GM12892 (cell line): ENCODE measurements around the gene CRIP3.

Experiments
- DNase-seq: peaks from one replicate; pipeline ENCODE4 v3.0.0; 2011; ENCODE audit not compliant: insufficient read length
- FAIRE-seq: peaks from 2 replicates; lab custom pipeline; 2011; peaks lifted over from hg19 to GRCh38; lab: Jason Lieb, UNC
- POLR2A ChIP-seq: IDR thresholded peaks from 2 replicates; pipeline ENCODE4 v1.6.1; 2011; ENCODE audit warnings: low read depth, low read length, control low read depth
- POLR2AphosphoS5 ChIP-seq: IDR thresholded peaks from 2 replicates; pipeline ENCODE4 v1.6.1; 2011; ENCODE audit warnings: low read depth, low read length, control low read depth
- TAF1 ChIP-seq: IDR thresholded peaks from 2 replicates; pipeline ENCODE4 v1.6.1; 2011; ENCODE audit warnings: low read depth, mild to moderate bottlenecking, control low read depth, low read length, borderline replicate concordance

CRIP3 gene

DNA sequence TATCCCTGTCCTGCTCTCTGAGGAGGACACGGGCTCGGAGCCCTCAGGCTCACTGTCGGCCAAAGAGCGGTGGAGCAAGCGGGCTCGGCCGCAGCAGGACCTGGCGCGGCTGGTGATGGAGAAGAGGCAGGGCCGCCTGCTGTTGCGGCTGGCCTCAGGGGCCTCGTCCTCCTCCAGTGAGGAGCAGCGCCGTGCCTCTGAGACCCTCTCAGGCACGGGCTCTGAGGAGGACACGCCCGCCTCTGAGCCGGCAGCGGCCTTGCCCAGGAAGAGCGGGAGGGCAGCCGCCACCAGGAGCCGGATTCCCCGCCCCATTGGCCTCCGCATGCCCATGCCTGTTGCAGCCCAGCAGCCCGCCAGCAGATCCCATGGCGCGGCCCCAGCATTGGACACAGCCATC is 24.7 kb downstream of the CRIP3 start:
- no peak for DNase-seq
- FAIRE-seq = no peak

DNA sequence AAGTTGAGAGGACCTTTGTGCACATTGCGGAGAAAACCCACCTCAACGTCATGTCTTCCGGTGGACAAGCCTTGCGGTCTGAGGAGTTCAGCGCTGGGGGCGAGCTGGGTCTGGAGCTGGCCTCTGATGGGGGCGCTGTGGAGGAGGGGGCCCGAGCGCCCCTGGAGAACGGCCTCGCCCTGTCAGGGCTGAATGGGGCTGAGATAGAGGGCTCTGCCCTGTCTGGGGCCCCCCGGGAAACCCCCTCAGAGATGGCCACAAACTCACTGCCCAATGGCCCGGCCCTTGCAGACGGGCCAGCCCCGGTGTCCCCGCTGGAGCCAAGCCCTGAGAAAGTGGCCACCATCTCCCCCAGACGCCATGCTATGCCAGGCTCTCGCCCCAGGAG is 25.1 kb downstream of the CRIP3 start:
- DNase-seq = no peak
- no peak for FAIRE-seq
- TF ChIP-seq TAF1 = no peak
- TF ChIP-seq POLR2A = no peak
- no peak for TF ChIP-seq POLR2AphosphoS5

More for the DNA sequence above, 24.7 kb downstream of the CRIP3 start:
- TF ChIP-seq POLR2A = no peak
- no peak for TF ChIP-seq TAF1
- TF ChIP-seq POLR2AphosphoS5 = no peak

DNA sequence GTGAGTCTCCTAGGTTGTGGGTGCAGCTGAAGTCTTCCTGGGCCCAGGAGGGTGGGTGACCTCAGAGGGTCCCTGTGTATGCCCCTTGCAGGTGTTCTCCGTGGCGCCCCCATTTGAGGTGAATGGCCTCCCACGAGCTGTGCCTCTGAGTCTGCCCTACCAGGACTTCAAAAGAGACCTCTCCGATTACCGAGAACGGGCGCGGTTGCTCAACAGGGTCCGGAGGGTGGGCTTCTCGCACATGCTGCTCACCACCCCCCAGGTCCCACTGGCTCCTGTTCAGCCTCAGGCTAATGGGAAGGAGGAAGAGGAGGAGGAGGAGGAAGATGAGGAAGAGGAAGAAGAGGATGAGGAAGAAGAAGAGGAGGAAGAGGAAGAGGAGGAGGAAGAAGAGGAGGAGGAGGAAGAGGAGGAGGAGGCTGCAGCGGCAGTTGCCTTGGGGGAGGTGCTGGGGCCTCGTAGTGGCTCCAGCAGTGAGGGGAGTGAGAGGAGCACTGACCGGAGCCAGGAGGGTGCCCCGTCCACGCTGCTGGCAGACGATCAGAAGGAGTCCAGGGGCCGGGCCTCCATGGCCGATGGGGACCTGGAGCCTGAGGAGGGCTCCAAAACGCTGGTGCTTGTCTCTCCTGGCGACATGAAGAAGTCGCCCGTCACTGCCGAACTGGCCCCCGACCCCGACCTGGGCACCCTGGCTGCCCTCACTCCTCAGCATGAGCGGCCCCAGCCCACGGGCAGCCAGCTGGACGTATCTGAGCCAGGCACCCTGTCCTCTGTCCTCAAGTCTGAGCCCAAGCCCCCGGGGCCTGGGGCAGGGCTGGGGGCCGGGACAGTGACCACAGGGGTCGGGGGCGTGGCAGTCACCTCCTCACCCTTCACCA is 25.8 kb downstream of the CRIP3 start:
- no peak for DNase-seq
- no peak for FAIRE-seq
- TF ChIP-seq POLR2A = no peak
- TF ChIP-seq TAF1 = no peak
- no peak for TF ChIP-seq POLR2AphosphoS5

DNA sequence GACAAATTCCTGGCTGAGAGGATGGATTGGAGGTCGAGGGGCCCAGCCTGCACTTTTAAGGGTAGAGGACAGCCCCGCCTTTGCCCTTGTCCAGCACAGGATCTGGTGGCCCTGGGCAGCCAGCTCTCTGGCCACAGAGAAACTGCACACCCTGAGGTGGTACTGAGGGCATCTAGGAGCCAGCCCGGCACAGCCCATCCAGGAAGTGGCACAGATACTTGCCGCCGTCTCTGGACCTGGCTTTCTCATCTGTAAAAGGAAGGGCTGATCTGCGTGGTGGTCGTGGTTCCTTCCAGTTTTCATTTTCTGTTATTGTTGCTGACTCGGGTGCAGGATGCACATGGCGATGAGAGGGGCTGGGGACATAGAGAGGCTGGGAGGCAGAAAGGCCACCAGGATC is 26.6 kb downstream of the CRIP3 start:
- DNase-seq = no peak
- no peak for FAIRE-seq
- TF ChIP-seq POLR2A = no peak
- no peak for TF ChIP-seq POLR2AphosphoS5
- no peak for TF ChIP-seq TAF1

DNA sequence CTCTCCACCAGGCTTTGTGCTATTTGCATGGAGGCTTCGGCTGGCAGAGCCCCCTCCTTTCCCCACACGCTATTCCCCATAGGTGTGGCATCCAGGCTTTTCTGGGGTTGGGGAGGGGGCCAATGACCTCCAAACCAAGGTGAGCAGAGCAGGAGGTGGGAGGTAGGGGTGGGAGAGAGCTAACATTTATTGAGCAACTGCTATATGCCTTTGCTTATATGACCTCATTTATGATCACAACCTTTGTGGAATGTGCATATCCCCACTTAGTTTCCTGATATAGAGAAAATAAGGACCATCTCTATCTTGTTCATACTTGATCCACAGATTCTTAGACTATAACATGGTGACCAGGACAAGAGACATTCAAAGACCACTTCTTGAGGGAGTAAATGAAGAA is 28.4 kb downstream of the CRIP3 start:
- DNase-seq (no peak), FAIRE-seq (no peak)
- no peak for TF ChIP-seq POLR2A
- no peak for TF ChIP-seq POLR2AphosphoS5
- no peak for TF ChIP-seq TAF1

DNA sequence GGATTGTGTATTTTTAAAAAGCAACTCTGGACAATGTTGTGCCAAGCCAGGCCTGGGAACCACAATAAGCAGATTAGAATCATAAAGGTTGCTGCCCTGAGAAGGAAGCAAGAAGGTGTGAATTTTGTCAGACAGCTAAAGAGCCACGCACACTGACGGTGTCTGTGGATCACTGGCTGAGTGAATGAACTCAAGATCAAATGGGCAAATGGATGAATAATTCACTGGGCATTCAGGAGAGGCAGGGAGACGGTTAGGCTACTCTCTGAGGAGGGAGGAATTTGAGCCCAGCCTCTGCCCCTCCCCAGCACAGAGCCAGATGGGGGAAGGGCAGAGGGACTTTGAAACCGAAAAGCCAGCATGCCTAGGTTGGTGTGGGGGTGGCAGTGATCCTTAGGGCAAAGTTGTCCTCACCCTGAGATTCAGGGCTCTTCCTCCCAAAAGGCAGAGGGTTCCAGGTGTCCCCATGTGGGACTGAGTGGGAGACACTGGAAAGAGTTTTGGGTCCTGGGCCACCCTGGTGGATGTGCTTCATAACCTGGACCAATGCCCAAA is 30.0 kb downstream of the CRIP3 start:
- FAIRE-seq = no peak
- no peak for DNase-seq
- TF ChIP-seq POLR2AphosphoS5 (no peak), TAF1 (no peak), POLR2A (no peak)

DNA sequence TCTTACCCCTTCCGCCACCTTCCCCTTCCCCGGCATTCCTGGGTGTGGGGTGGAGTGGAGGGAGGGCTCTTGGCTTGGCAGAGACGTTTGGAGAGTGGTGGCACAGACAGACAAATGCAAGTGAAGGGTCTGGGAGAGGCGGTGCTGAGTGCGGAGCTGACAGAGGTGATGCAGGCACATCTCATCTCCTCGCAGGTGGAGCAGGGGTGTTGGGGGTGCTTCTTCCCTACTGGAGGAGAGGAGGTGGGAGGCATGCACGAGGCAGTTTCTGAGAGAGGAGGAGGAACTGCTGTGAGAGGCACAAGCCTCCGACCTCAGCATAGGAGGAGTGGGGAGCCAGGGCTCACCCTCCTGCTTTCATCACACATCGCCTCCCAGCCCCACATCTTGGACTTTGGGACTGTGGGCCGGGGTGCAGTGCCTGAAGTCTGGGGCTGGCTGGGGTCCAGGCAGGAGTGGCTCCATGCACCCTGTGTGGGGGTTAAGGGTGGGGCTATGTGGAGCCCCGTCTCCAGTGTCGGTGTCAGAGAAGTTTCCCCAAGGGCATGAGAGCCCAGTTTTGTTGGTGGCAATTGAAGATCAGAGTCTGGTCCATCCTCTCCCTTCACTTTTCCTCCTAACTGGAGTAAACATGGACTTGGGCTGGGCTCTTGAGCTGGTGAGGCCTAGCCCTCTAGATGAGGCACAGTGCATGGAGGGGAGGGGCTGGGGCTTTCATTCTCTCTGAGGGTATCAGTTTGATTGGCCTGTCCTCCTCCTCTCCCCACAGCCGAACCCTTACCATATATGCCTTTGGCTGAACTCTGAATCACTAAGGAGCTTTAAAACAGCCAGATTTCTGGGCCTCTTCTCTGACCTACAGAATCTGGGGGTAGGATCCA is 30.7 kb downstream of the CRIP3 start:
- DNase-seq (no peak), FAIRE-seq (no peak)
- no peak for TF ChIP-seq POLR2A
- no peak for TF ChIP-seq POLR2AphosphoS5
- TF ChIP-seq TAF1 = no peak

DNA sequence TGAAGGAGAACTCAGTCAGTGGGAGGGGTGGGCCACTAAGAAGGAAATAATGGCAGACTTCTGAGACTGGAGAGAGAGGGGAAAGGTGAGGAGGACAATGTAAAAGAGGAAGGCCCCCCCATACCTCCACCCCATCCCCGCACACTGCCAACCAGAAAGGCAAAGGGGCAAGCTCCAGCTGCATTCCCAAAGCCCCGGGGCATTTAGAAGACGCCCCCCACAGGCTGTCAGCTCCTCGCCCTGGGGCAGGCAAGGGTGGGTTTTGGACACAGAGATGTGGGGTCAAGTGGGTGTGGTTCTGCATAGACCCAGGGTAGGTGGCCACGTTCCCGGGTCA is 31.4 kb downstream of the CRIP3 start:
- FAIRE-seq = no peak
- DNase-seq = no peak
- TF ChIP-seq POLR2AphosphoS5 (no peak), POLR2A (no peak), TAF1 (no peak)

DNA sequence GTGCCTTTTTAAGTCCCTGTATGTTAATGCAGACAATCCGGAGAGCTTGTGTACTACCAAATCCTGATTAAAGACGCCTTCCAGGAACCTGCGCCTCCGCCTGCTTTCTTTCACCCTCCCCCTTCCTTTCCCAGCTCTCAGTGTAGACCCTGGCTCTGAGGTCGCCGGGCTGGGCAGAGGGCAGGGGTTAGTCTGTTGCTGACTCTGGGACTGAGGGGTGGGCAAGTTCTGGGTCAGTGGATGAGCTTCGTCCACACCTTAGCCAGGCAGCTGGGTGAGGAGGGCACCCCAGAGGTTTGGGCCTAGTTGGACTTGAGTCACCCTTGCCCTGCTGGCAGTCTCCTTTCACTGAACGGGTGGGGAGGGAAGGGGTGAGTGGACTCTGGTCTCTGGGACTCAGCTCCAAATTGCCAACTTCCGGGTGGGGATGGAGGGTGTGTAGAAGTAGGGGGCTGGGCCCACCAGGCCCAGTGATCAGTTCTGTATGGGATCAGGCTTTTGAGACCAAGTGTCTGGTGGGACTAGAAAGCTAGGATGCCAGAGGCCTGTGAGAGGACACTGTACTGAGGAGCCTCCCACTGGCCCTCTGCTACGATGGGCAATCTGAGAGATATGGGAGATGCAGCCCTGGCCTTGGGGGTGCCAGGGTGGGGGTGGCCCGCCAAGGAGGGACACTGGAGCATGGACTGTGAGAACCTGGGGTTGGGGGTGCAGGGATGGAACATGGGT is 31.9 kb downstream of the CRIP3 start:
- DNase-seq (no peak), FAIRE-seq (no peak)
- TF ChIP-seq TAF1 = no peak
- TF ChIP-seq POLR2AphosphoS5 = no peak
- TF ChIP-seq POLR2A = no peak

DNA sequence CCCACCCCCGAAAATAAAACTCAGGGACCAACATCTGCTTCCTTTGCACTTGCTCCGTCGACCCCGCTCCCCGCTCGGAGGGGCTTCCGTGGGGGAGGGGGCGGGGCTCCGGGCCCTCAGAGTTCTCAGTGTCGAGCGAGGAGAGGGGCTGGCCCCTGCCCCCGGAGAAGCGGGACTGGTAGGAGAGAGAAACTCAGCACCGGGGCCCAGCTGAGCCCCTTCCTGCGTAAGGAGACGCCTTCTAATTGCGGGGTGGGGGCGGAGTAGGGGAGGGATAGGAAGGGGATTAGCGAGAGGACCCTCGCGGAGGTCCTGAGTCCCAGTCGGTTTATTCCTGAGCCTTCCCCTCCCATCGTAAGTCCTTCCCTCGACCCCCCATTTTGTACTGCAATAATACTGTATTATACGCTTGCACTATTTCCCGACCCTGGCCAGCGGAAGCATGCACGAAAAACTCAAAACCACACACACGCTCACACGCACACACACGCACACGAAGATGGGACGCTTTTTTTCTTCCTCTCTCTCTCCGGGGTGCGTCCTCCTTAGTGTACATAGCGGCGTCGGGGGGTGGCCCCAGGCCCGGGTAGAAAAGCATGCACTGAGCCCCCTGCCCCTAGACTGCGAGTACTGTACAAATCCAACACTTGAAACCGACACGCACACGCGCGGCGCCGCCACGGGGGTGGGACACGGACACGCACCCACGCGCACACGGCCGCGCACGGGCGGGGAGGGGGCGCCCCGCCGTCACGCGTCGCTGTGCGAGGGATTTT is 32.6 kb downstream of the CRIP3 start:
- FAIRE-seq (peak; percentile 74), DNase-seq (no peak)
- TF ChIP-seq POLR2A (no peak), TAF1 (no peak), POLR2AphosphoS5 (no peak)
